HK-2 (cell line): ENCODE data around the gene SMCO4.
"Not testable (repeated sequence)": the region's sequence is repeated elsewhere in the genome, so short reads cannot be mapped to it uniquely, and the experiment has no call there.

ENCODE experiments used
- DNase-seq: peaks from one replicate; pipeline ENCODE4 v3.0.0-alpha.2; 2018; ENCODE audit not compliant: unreplicated experiment

SMCO4 gene

GRCh38 chr11:93543292-93543977 lies at the start of gene SMCO4:
TSS of gene SMCO4 (minus strand) at chr11:93543391. CDS start at chr11:93479189, 64,202 bp downstream.
- DNase-seq, result peak; percentile 75

- peak; percentile 3 for DNase-seq
These were observed 48.2 kb upstream of the SMCO4 start for GRCh38 chr11:93591247-93591898.

- no peak for DNase-seq
These were observed 46.2 kb upstream of the SMCO4 start for GRCh38 chr11:93589347-93589746.

- DNase-seq, result no peak
These were observed 44.8 kb upstream of the SMCO4 start for GRCh38 chr11:93587858-93588581.

GRCh38 chr11:93587425-93587824 lies 44.2 kb upstream of the SMCO4 start:
- DNase-seq, result not testable (repeated sequence)

GRCh38 chr11:93585758-93586157 lies 42.6 kb upstream of the SMCO4 start:
- DNase-seq, result no peak

GRCh38 chr11:93583490-93583889 lies 40.3 kb upstream of the SMCO4 start:
- DNase-seq, result no peak

GRCh38 chr11:93579187-93579751 lies 36.1 kb upstream of the SMCO4 start:
- no peak for DNase-seq

- no peak for DNase-seq
These were observed 34.1 kb upstream of the SMCO4 start for GRCh38 chr11:93577286-93577685.

- DNase-seq, result not testable (repeated sequence)
These were observed 33.7 kb upstream of the SMCO4 start for GRCh38 chr11:93576870-93577269.

GRCh38 chr11:93574638-93575220 lies 31.5 kb upstream of the SMCO4 start:
- DNase-seq, result no peak

- DNase-seq, result no peak
These were observed 30.0 kb upstream of the SMCO4 start for GRCh38 chr11:93573184-93573583.

- no peak for DNase-seq
These were observed 29.4 kb upstream of the SMCO4 start for GRCh38 chr11:93572621-93573020.

GRCh38 chr11:93572171-93572570 lies 29.0 kb upstream of the SMCO4 start:
- DNase-seq, result no peak

GRCh38 chr11:93571612-93572011 lies 28.4 kb upstream of the SMCO4 start:
- no peak for DNase-seq

GRCh38 chr11:93570759-93571413 lies 27.7 kb upstream of the SMCO4 start:
- peak; percentile 11 for DNase-seq

GRCh38 chr11:93569496-93569895 lies 26.3 kb upstream of the SMCO4 start:
- no peak for DNase-seq

- DNase-seq, result no peak
These were observed 25.5 kb upstream of the SMCO4 start for GRCh38 chr11:93568726-93569125.

GRCh38 chr11:93567401-93567895 lies 24.3 kb upstream of the SMCO4 start:
- DNase-seq, result no peak

- no peak for DNase-seq
These were observed 21.7 kb upstream of the SMCO4 start for GRCh38 chr11:93564895-93565294.

- no peak for DNase-seq
These were observed 20.7 kb upstream of the SMCO4 start for GRCh38 chr11:93563857-93564256.
